EL (cell line): ENCODE data around the gene ICA1.
A peak's percentile ranks its signal among the peaks of the same experiment; 100 is the strongest.
"Not testable (repeated sequence)": the region's sequence is repeated elsewhere in the genome, so short reads cannot be mapped to it uniquely, and the experiment has no call there.

ENCODE experiments used
- DNase-seq: peaks from one replicate; pipeline ENCODE4 v3.0.0-alpha.2; 2016

The ICA1 gene

GRCh38 chr7:8260871-8261694 lies 884 bp downstream of the ICA1 start:
- peak; percentile 40 for DNase-seq

- no peak for DNase-seq
Measured at GRCh38 chr7:8259586-8260222, 2.3 kb downstream of the ICA1 start.

GRCh38 chr7:8258734-8259133 lies 3.2 kb downstream of the ICA1 start:
- no peak for DNase-seq

GRCh38 chr7:8258166-8258565 lies 3.8 kb downstream of the ICA1 start:
- DNase-seq: no peak

GRCh38 chr7:8255680-8256655 lies 6.0 kb downstream of the ICA1 start:
- no peak for DNase-seq

GRCh38 chr7:8254667-8255066 lies 7.3 kb downstream of the ICA1 start:
- DNase-seq: no peak

- DNase-seq: no peak
Measured at GRCh38 chr7:8254215-8254614, 7.8 kb downstream of the ICA1 start.

GRCh38 chr7:8251195-8251594 lies 10.8 kb downstream of the ICA1 start:
- DNase-seq: peak; percentile 17

GRCh38 chr7:8250547-8250946 lies 11.4 kb downstream of the ICA1 start:
- DNase-seq: no peak

- DNase-seq: no peak
Measured at GRCh38 chr7:8249121-8249520, 12.8 kb downstream of the ICA1 start.

- DNase-seq: no peak
Measured at GRCh38 chr7:8246020-8246419, 15.9 kb downstream of the ICA1 start.

GRCh38 chr7:8245032-8245431 lies 16.9 kb downstream of the ICA1 start:
- not testable (repeated sequence) for DNase-seq

- DNase-seq: not testable (repeated sequence)
Measured at GRCh38 chr7:8243059-8243458, 18.9 kb downstream of the ICA1 start.

- DNase-seq: not testable (repeated sequence)
Measured at GRCh38 chr7:8239702-8240362, 22.1 kb downstream of the ICA1 start.

GRCh38 chr7:8236780-8237407 lies 25.1 kb downstream of the ICA1 start:
- DNase-seq: no peak

GRCh38 chr7:8232999-8233847 lies 28.7 kb downstream of the ICA1 start:
- no peak for DNase-seq

GRCh38 chr7:8229927-8230326 lies 32.0 kb downstream of the ICA1 start:
- DNase-seq: no peak

GRCh38 chr7:8228766-8229674 lies 32.9 kb downstream of the ICA1 start:
- no peak for DNase-seq

GRCh38 chr7:8228068-8228467 lies 33.9 kb downstream of the ICA1 start:
- no peak for DNase-seq

- no peak for DNase-seq
Measured at GRCh38 chr7:8227261-8227660, 34.7 kb downstream of the ICA1 start.
